A549 treated with AZD2906 at 1 μM for 4 hours (cell line): ENCODE data around the gene BMP7. TPM values are rescaled to one million over a fixed set of nuclear protein-coding genes. Genes with fewer than 3 reads are reported as not detected.

ENCODE experiments used
- total RNA-seq: library from RNA; stranded (reverse); fragments of 200-300 nt; extraction: Qiagen RNA extraction; gene quantifications from 5 replicates; pipeline ENCODE4 v1.2.3, GENCODE V29; 2022

The BMP7 gene
- total RNA-seq, result 0.19 to 0.90 TPM (median 0.63 TPM) in 5 replicates

GRCh38 chr20:57266291-57267157 is at the start of gene BMP7:
Gene BMP7, minus strand, starts transcription at chr20:57266641. Its CDS starts 519 bp downstream, at chr20:57266122.

Other genes with a start within 250 kb of the BMP7 start
- gene SPO11, start 63.2 kb upstream of the BMP7 start, total RNA-seq, result not detected in 5 replicates
- 56.3 to 70.2 TPM (median 59.0 TPM) in 5 replicates for gene RAE1, start 84.6 kb upstream of the BMP7 start, total RNA-seq
- gene RBM38, start 124.8 kb upstream of the BMP7 start, total RNA-seq, result 24.3 to 36.9 TPM (median 34.0 TPM) in 5 replicates